Esophagus squamous epithelium (tissue), 5 donors: ENCODE results near the gene GJB1. TPM values are rescaled to one million over a fixed set of nuclear protein-coding genes. Genes with fewer than 3 reads are reported as not detected.
"Not testable (repeated sequence)": the region's sequence is repeated elsewhere in the genome, so short reads cannot be mapped to it uniquely, and the experiment has no call there.

Experiments
- DNase-seq: peaks from one replicate; lab custom pipeline; 2025; lab: John Stamatoyannopoulos, UW
- H3K27ac ChIP-seq, 4 donors: fragments of 200-600 bp; sonication (generic); one replicate each; pipeline ENCODE4 v1.5.1; 2016 to 2019; ENCODE audit warnings: mild to moderate bottlenecking in 1 of 4
- H3K27me3 ChIP-seq, 4 donors: fragments of 200-600 bp; sonication (generic); 1 replicate in 3 of 4; 2 replicates in 1 of 4; pipeline versions ENCODE4 v1.5.1 to v1.6.0; 2017 to 2021; ENCODE audit warnings: antibody characterized with exemption in 1 of 4
- H3K36me3 ChIP-seq, 3 donors: fragments of 200-600 bp; sonication (generic); one replicate each; pipeline ENCODE4 v1.5.1; 2016 to 2019
- H3K4me1 ChIP-seq, 3 donors: fragments of 200-600 bp; sonication (generic); one replicate each; pipeline ENCODE4 v1.5.1; 2017 to 2019
- H3K4me3 ChIP-seq, 4 donors: fragments of 200-600 bp; sonication (generic); 1 replicate in 3 of 4; 2 replicates in 1 of 4; pipeline ENCODE4 v1.5.1; 2016 to 2019; ENCODE audit warnings: mild to moderate bottlenecking in 2 of 4, moderate library complexity in 1 of 4
- H3K9me3 ChIP-seq, 3 donors: fragments of 200-600 bp; sonication (generic); one replicate each; pipeline ENCODE4 v1.5.1; 2016 to 2019
- POLR2A ChIP-seq, 4 donors: fragments of 450-650 bp; IDR thresholded peaks; one replicate each; pipeline ENCODE4 v1.6.1; 2017; ENCODE audit warnings: antibody characterized with exemption in 4 of 4, mild to moderate bottlenecking in 4 of 4, moderate library complexity in 3 of 4
- WGBS, 2 donors: methylation state at CpG; one replicate each; pipeline ENCODE4 v1.1.5; 2018; 5-methylcytosine and 5-hydroxymethylcytosine counted together
- intact Hi-C: fragments of 100-400 bp; cut with DNase I; formaldehyde crosslinking; loops from one replicate; pipeline ENCODE4 v1.15.0; 2022
- total RNA-seq, 4 donors: library from RNA; depleted of rRNA; stranded (reverse); fragments of >200 nt; gene quantifications; one replicate each; pipeline ENCODE4 v1.1.0, GENCODE V29; 2016
- TF ChIP-seq, protein P1 (sequence below), 6 experiments: fragments of 450-650 bp in 4 of 6; fragments of 200-600 bp in 2 of 6; sonication (generic) in 2 of 6; IDR thresholded peaks; one replicate each; pipeline ENCODE4 v1.5.1; 2016 to 2019; ENCODE audit warnings: antibody characterized with exemption in 6 of 6, mild to moderate bottlenecking in 4 of 6, moderate library complexity in 4 of 6
- donor health status: DM: yes; HTN: yes; CAD: no.

Gene GJB1
- total RNA-seq, 4 donors from 2014 or later: 0.19 to 0.32 TPM; not detected in 2

- TF ChIP-seq POLR2A (IDR thresholded peaks at IDR 0.05): no peak
- TF ChIP-seq, protein P1, sequence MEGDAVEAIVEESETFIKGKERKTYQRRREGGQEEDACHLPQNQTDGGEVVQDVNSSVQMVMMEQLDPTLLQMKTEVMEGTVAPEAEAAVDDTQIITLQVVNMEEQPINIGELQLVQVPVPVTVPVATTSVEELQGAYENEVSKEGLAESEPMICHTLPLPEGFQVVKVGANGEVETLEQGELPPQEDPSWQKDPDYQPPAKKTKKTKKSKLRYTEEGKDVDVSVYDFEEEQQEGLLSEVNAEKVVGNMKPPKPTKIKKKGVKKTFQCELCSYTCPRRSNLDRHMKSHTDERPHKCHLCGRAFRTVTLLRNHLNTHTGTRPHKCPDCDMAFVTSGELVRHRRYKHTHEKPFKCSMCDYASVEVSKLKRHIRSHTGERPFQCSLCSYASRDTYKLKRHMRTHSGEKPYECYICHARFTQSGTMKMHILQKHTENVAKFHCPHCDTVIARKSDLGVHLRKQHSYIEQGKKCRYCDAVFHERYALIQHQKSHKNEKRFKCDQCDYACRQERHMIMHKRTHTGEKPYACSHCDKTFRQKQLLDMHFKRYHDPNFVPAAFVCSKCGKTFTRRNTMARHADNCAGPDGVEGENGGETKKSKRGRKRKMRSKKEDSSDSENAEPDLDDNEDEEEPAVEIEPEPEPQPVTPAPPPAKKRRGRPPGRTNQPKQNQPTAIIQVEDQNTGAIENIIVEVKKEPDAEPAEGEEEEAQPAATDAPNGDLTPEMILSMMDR (IDR thresholded peaks at IDR 0.05): peak in 3 of 6 experiments; percentile 25 to 38 (median 29)
- Histone ChIP-seq H3K27ac (peak overlapping the region; percentile 79 to 91 (median 86)), H3K36me3 (peaks cover 0 to 24% (median 0%) of the 10 kb centered on the region in 3 donors), H3K27me3 (no peaks in the 10 kb centered on the region), H3K4me3 (peak overlapping the region; percentile 58 to 73 (median 67)), H3K4me1 (peaks cover 0 to 29% (median 8%) of the 10 kb centered on the region in 3 donors), H3K9me3 (no peaks in the 10 kb centered on the region)
- intact Hi-C loops: no loop called here
- DNase-seq: no peak
- 0 to 40% methylated on average over 3 to 18 of the region's 35 CpGs for WGBS, 2 donors
These were observed 30.4 kb downstream of the GJB1 start for GRCh38 chrX:71253253-71254091.

DNA sequence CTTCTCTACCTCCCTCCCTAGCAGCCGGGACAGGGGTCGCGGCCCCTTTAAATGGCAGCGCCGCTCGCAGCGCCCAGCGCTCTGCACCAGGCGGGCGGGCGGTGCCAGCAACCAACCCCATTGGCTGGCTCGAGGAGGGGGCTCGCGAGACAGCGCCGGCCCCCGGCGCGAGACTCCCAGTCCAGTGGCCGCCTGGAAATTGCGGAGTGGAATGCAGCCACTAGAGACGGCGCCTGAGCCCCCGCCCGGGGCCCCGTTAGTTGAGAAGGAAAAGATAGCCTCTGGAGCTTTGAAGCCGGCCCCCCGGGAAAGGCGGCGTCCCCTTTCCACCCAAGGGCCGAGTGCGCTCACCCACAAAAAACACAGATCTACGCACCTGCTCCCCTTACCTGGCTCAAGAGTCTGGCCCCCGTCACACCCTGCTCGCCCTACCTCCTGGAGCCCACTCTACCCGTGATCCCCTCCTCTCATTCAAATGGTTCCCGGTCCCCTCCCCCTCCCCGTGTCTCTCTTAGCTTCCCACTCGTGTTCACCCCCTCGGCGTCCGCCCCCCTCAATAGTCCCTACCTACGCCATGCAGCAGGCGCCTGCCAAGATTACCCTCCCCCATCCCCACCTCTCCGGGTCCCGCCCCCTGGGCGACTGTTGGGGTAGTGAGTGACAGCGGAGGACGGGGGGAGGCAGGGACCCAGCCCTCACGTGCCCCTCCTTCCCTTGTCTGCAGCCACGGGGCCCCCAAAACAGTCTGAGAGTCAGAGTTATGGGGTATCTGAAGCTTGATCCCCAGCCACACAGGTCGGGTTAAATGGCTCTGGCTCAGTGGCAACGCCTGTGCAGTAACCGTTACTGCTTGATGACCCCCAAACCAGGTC, 31.3 kb downstream of the GJB1 start, which contains the start of gene ZMYM3:
ZMYM3 (minus strand) TSS at position 49 of the 872 bp plus-strand sequence. CDS start 885 bp downstream, outside the sequence.
- peak in 1 of 4 donors; percentile 40 for TF ChIP-seq POLR2A (IDR thresholded peaks at IDR 0.05)
- TF ChIP-seq, protein P1 (IDR thresholded peaks at IDR 0.05): no peak
- peak; percentile 11 for DNase-seq
- intact Hi-C loops: no loop called here

DNA sequence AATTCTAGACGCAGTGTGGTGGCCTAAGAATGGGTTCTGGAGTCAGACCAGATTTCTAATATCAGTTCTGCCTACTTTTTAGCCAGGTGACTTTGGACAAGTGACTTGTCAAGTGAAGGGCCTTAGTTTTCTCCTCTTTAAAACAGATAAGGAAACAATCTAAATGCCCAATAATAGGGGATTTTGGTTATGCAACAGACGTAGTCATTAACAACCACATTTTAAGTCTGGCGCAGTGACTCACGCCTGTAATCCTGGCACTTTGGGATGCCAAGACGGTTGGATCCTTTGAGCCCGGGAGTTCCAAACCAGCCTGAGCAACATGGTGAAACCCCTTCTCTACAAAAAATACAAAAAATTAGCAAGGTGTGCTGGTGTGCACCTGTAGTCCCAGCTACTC, 33.0 kb downstream of the GJB1 start:
- H3K36me3 ChIP-seq: no peaks in the 10 kb centered on the region
- no peak overlapping the region for H3K4me3 ChIP-seq
- TF ChIP-seq POLR2A (IDR thresholded peaks at IDR 0.05): no peak
- TF ChIP-seq, protein P1 (IDR thresholded peaks at IDR 0.05): no peak
- no peak for DNase-seq
- H3K27ac ChIP-seq: peak overlapping the region in 3 of 4 donors; percentile 30 to 90 (median 82)
- peaks cover 0 to 29% (median 8%) of the 10 kb centered on the region in 3 donors for H3K4me1 ChIP-seq
- no peaks in the 10 kb centered on the region for H3K9me3 ChIP-seq
- intact Hi-C loops: no loop called here
- 57 to 58% methylated on average over 1 to 6 of the region's 6 CpGs for WGBS, 2 donors
- H3K27me3 ChIP-seq: no peaks in the 10 kb centered on the region

More for the DNA sequence above, 31.3 kb downstream of the GJB1 start, which contains the start of gene ZMYM3:
- H3K36me3 ChIP-seq: peaks cover 0 to 15% (median 0%) of the 10 kb centered on the region in 3 donors
- peak within 1 kb of the TSS; percentile 79 to 91 (median 86) for H3K27ac ChIP-seq
- no peaks in the 10 kb centered on the region for H3K9me3 ChIP-seq
- WGBS, 2 donors: 0 to 17% methylated on average over 8 to 12 of the region's 54 CpGs
- peaks cover 0 to 29% (median 8%) of the 10 kb centered on the region in 3 donors for H3K4me1 ChIP-seq
- H3K27me3 ChIP-seq: no peaks in the 10 kb centered on the region
- H3K4me3 ChIP-seq: peak within 1 kb of the TSS; percentile 58 to 73 (median 67)

DNA sequence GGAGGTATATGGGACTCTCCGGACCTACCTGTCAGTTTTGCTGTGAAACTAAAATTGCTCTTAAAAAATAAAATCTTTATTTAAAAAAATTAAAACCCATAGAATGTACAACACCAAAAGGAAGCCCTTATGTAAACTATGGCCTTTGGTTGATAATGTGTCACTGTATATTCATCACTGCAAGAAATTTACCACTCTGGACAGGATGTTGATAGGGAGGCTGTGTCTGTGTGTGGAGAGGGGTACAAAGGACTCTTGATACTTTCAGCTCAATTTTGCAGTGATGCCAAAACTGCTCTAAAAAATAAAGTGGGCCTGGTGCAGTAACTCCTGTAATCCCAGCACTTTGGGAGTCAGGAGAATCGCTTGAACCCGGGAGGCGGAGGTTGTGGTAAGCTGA, 33.8 kb downstream of the GJB1 start:
- no peak for DNase-seq
- no peaks in the 10 kb centered on the region for H3K9me3 ChIP-seq
- H3K27ac ChIP-seq: no peak overlapping the region
- intact Hi-C loops: no loop called here
- H3K36me3 ChIP-seq: no peaks in the 10 kb centered on the region
- peaks cover 0 to 23% (median 8%) of the 10 kb centered on the region in 3 donors for H3K4me1 ChIP-seq
- WGBS, 2 donors: 91 to 95% methylated on average over 4 of the region's 4 CpGs
- no peak for TF ChIP-seq POLR2A (IDR thresholded peaks at IDR 0.05)
- TF ChIP-seq, protein P1 (IDR thresholded peaks at IDR 0.05): no peak
- H3K27me3 ChIP-seq: no peaks in the 10 kb centered on the region
- H3K4me3 ChIP-seq: no peak overlapping the region

DNA sequence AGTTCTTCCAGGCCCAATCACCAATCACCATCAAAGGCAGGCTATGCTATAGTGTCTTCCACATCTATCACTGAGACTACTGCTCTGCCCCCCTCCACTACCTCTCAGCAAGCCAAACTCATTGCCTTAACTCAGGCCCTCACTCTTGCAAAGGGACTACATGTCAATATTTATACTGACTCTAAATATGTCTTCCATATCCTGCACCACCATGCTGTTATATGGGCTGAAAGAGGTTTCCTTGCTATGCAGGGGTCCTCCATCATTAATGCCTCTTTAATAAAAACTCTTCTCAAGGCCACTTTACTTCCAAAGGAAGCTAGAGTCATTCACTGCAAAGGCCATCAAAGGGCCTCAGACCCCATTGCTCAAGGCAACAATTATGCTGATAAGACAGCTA, 45.6 kb downstream of the GJB1 start:
- H3K4me3 ChIP-seq, H3K36me3 ChIP-seq, H3K4me1 ChIP-seq, H3K9me3 ChIP-seq, DNase-seq, H3K27ac ChIP-seq, intact Hi-C loops, H3K27me3 ChIP-seq: not testable (repeated sequence)
